HG03520 (cell line): Measurements from ENCODE around the gene OR5AP2.
"Not testable (repeated sequence)": the region's sequence is repeated elsewhere in the genome, so short reads cannot be mapped to it uniquely, and the experiment has no call there.

Experiments
- ATAC-seq: cut with Tn5 transposase; IDR thresholded peaks from one replicate; pipeline ENCODE4 v1.9.1; 2021; ENCODE audit warnings: mild to moderate bottlenecking, moderate library complexity; ENCODE audit not compliant: unreplicated experiment

OR5AP2 gene

DNA sequence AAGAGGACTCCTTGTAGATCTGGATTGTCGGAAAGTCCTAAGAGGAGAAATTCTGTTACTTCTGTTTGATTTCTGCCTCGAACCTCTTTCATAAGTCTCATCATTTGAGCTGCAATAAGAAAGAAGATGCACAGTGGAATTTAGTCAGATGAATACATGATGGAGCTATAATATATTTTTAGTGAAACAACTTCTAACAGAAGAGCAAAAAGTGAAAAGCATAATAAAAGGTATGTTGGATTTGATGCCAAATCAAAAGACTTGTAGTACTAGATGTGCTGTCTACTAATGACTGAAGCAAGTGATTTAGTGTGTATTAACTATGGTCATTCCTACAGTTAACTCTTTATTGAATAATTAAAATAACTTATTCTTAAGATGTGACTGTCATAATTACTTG lies at the start of gene OR5AP2:
Gene OR5AP2 (minus strand): TSS at position 101 of the 400 bp plus-strand sequence. CDS start 0 bp downstream, at position 101.
- no peak for ATAC-seq

DNA sequence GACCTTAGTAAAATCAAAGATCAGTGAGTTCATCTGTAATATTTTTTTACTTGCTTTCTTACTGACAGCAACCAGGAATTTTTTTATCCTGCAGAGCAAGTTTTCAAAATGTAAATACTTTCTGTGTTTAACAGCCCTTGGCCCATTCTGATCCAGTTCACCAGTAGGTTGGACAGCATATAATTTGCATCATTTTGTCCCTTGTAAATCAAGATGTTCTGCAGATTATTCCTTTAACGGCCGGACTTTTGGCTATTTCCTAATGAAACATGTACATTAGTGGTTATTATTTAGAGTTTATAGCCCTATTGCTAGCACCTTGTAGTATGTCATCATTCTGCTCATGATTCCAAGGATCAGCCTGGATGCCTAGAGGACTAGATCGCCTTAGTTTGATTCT lies 48.9 kb upstream of the OR5AP2 start:
- not testable (repeated sequence) for ATAC-seq

DNA sequence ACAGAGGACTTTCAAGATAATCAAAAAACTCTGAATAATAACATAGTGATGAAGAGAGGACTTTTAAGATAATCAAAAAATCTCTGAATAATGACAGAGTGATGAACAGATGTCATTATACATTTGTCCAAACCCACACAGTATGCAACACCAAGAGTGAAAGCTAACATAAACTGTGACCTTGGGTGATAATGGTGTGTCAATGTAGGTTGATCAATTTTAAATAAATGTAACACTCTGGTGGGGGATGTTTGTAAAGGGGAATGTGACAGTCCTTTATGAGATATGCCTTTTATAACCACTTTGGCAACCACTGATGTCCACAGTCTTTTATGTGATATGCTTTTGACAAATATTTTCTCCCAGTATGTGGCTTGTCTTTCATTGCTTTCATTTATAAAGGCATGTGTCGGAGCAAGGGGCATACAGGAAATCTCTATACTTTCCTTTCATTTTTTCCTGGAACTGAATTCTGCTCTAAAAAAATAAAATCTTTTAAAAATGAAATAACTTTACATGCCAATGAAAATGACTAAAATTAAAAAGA lies 46.4 kb upstream of the OR5AP2 start:
- no peak for ATAC-seq

DNA sequence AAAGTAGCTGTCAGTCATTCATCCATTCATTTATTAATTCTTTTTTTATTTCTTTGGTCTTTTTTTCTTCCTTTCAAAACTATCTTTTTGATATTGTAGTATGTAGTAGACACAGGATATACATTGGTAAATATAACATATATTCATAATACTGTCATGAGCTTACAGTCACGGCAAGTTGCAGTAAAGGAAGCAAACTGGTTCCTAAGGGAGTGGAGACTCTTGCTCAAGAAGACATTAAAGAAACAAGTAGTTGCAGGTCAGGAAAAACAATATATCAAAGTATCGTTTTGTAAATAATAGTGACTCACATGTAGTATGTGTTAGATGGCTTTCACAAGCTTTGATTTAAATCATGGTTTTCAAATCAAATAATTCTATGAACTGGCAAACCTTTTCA lies 28.7 kb upstream of the OR5AP2 start:
- no peak for ATAC-seq

DNA sequence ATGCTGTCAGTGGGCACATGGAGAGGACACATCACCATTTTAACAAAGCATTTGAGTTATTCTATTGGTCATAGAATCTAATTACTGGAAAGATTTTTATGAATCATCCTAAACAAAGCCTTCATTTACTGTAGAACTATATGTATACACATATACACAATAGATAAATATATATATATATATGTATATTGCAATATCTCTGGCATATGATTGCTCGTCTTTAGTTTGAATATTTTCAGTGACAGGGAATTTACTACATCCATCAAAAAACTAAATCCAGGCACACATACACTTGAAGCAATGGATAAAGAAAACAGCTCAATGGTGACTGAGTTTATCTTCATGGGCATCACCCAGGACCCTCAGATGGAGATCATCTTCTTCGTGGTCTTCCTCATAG lies 21.1 kb upstream of the OR5AP2 start, which contains the start of gene OR5AR1:
Gene OR5AR1 (plus strand): TSS at position 301 of the 400 bp plus-strand sequence. CDS start 0 bp downstream, at position 301.
- no peak for ATAC-seq

DNA sequence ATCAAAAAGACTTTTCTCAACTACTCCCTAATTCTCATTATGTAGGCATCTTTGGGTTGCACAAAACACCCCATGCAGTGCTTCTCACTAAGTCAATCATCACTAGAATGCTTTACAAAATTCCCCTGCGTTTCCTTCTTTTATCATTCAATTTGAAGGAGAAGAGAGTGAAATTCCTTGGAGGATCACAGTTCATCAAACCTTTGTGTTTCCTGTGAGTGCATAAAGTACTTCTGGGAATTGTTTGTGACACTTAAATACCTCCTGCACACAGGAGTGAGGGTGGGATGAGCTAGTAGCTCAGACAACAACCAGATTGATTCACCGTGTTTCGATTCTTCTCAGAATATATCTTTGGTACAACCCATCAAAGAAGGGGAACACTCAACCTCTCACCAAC lies 17.5 kb upstream of the OR5AP2 start:
- no peak for ATAC-seq

DNA sequence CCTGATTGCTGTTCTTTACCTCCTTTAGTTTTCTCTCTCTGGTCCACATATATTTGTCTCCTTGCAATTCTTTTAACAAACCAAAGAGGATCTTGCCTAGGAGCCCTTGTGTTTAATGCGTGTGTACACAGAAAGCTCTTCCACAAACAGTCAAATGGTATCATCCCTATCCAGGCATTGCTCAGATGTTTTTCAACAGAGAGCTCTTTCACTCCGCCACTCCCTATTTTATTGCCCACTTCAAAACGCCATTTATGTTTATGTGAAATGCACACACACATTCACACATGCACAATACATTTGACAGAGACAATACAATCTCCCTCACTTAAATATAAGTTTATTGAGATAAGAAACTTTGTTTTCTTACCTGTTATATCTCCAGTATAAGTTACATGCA lies 4.7 kb downstream of the OR5AP2 start:
- no peak for ATAC-seq

DNA sequence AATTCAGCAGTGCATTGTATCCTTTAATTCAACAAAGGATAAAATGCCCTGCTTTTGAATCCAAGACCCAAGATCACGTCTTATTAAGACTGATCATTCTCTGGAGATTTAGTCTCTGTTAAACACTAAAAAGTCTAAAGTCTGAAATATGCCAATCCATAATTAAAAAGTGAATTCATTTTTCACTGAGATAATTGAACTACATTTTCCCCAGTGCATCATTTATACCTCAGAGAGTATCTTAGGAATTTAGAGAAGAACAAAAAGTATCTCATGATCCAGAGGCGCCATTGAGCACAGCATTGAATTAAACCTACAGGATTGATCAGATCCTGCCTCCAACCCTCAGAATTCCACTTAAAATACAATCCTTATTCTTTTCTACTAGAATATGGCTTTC lies 5.4 kb downstream of the OR5AP2 start:
- ATAC-seq, result no peak

DNA sequence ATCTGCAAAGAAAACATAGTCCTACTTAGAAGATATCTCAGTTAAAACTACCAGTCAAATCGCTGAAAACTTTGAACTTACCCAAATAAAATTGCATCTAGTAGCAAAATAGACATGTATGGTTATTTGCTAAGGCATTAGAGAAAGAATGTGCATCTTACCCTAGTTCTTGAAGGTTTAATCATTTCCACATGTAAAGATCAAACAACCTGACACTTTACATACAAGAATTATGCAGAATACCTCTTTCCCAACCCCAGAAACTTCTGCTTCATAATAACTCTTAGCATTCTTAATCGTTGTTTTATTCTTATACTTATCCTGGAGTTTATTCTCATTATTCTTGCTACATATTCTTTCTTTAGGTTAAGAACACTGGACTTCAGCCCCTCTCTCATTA lies 9.9 kb downstream of the OR5AP2 start:
- ATAC-seq, result no peak

DNA sequence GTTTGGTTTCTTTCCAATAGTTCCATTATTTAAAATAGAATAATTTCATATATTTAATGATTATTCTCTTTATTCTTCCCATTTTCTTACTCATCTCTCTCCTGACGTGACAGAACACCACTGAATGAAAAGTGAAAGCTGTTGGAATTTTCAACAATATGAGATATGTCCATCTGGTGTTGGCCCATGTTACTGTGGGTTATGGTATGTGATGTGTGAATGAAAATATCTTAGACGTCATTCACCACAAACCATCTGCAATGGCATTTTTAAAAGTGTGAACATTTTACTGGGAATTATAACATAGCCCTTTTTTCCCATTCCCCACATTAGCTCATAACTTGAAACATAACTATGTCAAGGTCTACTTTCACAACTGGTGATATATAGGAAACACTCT lies 16.3 kb downstream of the OR5AP2 start:
- ATAC-seq, result no peak

DNA sequence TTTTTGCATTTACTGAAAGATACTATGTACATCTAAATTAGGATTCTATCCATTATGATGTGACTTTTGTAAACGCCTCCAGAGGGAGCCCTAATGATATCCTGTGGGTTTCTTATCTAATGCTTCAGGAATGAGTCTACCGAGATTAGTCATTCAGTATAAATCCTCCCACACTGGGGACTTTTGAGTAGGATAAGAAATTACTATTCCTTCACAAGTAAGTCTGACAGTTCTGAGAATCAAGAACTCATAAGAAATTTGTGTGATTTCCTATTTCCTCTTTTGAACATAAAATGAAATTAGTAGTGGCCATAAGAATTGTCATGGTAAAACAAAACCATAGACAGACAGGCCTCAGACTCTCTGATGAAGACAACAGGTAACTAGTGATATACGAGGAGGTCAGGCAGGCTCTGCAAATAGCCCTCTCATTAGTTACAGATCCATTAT lies 17.6 kb downstream of the OR5AP2 start:
- ATAC-seq, result peak; percentile 77

DNA sequence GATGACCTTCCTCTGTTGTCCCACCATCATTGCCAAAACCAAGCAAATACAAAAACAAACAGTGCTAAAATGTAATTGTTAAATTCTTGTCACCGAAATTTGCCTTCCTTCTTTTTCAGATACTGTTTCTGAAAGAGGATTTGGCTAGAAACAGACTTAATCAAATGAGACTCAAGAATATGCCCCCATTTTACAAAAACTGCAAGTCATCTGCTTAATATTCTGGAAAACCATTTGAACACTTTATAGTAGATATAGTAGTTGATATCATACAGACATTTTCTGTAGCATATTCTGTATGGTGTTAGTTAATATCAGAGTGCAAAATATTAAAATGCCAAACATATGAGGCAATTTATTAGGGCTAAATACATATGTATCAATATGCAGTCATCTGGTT lies 31.1 kb downstream of the OR5AP2 start:
- no peak for ATAC-seq

DNA sequence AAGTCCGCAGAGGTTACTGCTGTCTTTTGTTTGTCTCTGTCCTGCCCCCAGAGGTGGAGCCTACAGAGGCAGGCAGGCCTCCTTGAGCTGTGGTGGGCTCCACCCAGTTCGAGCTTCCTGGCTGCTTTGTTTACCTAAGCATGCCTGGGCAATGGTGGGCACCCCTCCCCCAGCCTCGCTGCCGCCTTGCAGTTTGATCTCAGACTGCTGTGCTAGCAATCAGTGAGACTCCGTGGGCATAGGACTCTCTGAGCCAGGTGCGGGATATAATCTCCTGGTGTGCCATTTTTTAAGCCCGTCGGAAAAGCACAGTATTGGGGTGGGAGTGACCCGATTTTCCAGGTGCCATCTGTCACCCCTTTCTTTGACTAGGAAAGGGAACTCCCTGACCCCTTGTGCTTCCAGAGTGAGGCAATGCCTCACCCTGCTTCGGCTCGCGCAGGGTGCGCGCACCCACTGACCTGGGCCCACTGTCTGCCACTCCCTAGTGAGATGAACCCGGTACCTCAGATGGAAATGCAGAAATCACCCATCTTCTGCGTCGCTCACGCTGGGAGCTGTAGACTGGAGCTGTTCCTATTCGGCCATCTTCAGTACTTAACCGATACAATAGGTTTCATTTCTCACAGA lies 50.0 kb downstream of the OR5AP2 start:
- not testable (repeated sequence) for ATAC-seq
